Cardiac fibroblast (primary cell): Measurements from ENCODE around the gene GIMAP2.

ENCODE experiments used
- DNase-seq, 2 donors: peaks; one replicate each; pipeline versions ENCODE4 v3.0.0 to v3.0.0-alpha.2; 2010; ENCODE audit warnings: low read depth in 2 of 2
- H3K4me3 ChIP-seq, 2 donors: replicated peaks in 1 of 2; 1 replicate in 1 of 2; 2 replicates in 1 of 2; pipeline ENCODE4 v1.5.1; 2011; ENCODE audit warnings: low read depth in 2 of 2, low read length in 2 of 2, mild to moderate bottlenecking in 2 of 2, moderate library complexity in 1 of 2
- TF ChIP-seq, protein P1 (sequence below): IDR thresholded peaks from one replicate; pipeline ENCODE4 v1.5.1; 2011; ENCODE audit warnings: low read depth, mild to moderate bottlenecking, low read length, inconsistent platforms

The GIMAP2 gene

DNA sequence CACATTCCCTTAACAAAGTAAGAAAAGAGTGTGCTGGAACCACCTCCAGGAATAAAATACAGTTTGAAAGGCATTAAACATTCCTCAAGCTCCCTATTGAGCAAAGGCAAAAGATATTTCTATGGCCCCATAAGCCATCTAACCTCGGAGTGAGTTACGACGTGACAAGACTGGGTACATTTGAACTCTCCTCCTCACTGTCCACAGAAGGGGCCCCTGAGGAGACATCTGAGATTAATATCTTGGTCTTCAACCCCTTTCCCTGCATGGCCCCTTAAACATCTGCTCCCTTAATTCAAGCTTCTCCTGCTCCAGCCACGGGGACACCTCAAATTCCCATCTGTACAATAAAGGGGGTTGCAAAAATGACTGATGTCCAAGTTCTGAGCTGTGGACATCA lies 31.4 kb downstream of the GIMAP2 start:
- no peak for DNase-seq
- no peak overlapping the region for H3K4me3 ChIP-seq
- TF ChIP-seq, protein P1, sequence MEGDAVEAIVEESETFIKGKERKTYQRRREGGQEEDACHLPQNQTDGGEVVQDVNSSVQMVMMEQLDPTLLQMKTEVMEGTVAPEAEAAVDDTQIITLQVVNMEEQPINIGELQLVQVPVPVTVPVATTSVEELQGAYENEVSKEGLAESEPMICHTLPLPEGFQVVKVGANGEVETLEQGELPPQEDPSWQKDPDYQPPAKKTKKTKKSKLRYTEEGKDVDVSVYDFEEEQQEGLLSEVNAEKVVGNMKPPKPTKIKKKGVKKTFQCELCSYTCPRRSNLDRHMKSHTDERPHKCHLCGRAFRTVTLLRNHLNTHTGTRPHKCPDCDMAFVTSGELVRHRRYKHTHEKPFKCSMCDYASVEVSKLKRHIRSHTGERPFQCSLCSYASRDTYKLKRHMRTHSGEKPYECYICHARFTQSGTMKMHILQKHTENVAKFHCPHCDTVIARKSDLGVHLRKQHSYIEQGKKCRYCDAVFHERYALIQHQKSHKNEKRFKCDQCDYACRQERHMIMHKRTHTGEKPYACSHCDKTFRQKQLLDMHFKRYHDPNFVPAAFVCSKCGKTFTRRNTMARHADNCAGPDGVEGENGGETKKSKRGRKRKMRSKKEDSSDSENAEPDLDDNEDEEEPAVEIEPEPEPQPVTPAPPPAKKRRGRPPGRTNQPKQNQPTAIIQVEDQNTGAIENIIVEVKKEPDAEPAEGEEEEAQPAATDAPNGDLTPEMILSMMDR = no peak

DNA sequence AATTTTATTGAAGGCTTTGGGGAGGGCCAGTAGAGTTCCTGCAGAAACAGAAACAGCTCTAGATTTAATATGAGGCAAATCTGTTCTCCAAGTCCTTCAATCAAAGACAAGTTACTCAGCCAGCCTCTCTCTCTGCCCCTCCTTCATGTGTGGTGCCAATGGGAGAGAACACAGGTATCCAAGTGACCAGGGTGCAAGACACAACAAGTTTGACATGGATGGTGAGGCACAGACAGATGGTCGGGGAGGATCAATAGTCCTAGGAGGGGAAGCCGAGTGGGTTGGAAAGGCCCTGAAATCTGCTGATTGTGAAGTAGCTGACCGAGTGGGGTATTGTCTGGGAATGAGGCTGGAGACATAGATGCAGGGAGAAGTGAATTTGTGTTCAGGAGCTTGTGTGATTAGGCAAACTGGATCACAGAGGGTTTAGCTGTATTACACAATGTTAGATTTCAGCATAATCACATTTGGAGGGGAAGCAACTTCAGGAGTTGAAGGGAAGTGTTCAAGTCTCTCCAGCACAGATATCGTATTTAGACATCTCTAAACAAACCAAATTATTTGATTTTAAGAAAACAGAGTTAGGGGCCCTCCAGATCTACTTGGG lies 32.4 kb downstream of the GIMAP2 start:
- DNase-seq = no peak
- H3K4me3 ChIP-seq = no peak overlapping the region
- TF ChIP-seq, protein P1 = no peak

DNA sequence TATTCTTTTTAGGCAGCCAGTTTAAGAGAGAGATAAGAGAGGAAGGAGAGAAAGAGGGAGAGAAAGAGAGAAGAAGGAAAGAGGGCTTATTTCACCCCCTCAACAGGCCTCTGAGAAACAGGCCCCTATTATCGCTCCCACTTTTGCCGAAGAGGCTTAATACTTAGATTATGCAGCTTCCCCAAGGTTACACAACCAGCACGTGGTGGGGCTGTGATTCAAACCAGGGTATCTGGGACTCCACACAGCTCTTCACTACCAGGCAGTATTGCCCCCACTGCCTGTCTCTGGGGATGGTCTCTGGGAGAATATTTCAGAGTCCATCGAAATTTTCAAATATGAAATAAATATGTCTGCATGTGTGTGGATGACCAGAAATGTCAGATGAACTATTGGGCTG lies 33.9 kb downstream of the GIMAP2 start:
- TF ChIP-seq, protein P1 = no peak
- no peak overlapping the region for H3K4me3 ChIP-seq
- no peak for DNase-seq

DNA sequence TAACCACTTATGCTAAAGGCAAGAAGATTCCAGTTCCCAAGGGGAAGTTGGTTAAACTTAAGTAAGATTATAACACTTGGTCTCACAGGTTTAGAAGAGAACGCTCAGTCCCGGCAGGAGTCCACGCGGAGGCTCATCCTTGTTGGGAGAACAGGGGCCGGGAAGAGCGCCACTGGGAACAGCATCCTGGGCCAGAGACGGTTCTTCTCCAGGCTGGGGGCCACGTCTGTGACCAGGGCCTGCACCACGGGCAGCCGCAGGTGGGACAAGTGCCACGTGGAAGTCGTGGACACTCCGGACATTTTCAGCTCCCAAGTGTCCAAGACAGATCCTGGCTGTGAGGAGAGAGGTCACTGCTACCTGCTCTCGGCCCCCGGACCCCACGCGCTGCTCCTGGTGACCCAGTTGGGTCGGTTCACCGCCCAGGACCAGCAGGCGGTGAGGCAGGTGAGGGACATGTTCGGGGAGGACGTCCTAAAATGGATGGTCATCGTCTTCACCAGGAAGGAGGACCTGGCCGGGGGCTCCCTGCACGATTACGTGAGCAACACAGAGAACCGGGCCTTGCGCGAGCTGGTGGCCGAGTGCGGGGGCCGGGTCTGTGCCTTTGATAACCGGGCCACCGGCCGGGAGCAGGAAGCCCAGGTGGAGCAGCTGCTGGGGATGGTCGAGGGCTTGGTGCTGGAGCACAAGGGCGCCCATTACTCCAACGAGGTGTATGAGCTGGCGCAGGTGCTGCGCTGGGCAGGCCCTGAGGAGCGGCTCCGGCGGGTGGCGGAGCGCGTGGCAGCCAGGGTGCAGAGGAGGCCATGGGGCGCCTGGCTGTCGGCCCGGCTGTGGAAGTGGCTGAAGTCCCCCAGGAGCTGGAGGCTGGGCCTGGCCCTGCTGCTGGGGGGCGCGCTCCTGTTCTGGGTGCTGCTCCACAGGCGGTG lies 34.7 kb downstream of the GIMAP2 start:
- TF ChIP-seq, protein P1 = no peak
- H3K4me3 ChIP-seq = no peak overlapping the region
- no peak for DNase-seq

DNA sequence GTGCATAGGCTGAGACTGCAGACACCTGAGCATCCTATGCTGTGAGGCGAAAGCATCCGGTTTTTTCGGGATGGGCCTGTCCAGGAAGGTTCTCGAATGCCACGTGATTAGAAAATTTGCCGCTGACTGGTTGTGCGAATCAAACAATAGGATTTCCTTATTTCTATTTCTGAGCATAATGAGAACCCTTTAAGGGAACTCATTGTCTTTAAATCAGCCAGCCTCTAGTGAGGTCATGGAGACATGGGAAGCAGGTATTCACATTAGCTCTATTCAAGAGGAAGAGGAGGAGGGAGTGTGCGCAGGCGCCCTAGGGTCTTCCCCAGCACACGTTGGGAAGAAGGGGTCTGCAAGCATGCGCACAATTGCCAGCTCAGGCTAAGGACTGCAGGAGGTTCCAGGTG lies 36.5 kb downstream of the GIMAP2 start:
- no peak overlapping the region for H3K4me3 ChIP-seq
- DNase-seq = no peak
- TF ChIP-seq, protein P1 = no peak

DNA sequence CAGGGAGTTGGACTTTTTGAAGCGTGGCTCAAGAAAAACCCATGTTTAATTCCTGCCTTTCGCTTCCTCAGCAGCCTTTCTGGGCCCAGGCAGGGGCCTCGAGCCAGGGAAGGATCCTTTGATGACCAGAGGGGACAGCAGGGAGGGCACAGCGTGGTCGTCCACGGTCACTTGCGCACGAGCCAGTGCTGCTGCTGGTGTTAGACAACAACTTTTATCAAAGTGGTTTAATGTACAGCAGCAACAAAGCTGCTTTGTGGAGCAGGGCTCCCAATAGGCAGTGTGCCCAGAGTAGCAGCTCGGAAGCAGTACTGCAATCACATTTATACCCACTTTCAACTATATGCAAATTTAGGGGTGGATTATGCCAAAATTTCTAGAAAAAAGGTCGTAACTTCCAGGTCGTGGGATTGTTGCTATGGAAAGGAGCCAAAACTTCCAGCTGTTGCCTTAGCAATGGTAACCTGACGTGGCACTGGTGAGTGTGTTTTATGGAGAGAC lies 37.0 kb downstream of the GIMAP2 start:
- no peak for DNase-seq
- TF ChIP-seq, protein P1 = no peak
- H3K4me3 ChIP-seq = no peak overlapping the region
